ENCODE data around the gene ANKUB1.

DNA sequence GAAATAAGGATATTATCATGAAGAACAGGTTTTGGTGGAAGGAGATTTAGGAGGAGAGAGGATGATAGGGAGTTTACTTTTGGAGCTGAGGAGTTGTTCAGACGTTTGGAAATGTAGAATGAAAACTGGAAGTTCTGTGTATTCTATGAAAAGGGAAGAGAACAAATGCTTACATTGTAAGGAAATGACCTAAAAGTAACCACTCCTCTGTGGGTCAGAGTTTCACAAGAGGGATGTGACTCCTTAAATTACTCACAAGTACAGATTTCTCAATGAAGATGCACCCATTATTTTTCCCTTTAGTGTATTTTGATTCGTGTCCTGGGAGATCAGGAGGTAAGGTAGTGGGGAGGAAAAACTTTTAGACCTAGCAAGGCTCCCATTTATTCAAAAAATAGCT is 24.6 kb upstream of the ANKUB1 start:
- TF ChIP-seq EZH2phosphoT487 (conservative IDR thresholded peaks at IDR 0.05; ENCODE audit: low read length) = no peak
- TF ChIP-seq, protein P1, sequence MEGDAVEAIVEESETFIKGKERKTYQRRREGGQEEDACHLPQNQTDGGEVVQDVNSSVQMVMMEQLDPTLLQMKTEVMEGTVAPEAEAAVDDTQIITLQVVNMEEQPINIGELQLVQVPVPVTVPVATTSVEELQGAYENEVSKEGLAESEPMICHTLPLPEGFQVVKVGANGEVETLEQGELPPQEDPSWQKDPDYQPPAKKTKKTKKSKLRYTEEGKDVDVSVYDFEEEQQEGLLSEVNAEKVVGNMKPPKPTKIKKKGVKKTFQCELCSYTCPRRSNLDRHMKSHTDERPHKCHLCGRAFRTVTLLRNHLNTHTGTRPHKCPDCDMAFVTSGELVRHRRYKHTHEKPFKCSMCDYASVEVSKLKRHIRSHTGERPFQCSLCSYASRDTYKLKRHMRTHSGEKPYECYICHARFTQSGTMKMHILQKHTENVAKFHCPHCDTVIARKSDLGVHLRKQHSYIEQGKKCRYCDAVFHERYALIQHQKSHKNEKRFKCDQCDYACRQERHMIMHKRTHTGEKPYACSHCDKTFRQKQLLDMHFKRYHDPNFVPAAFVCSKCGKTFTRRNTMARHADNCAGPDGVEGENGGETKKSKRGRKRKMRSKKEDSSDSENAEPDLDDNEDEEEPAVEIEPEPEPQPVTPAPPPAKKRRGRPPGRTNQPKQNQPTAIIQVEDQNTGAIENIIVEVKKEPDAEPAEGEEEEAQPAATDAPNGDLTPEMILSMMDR (IDR thresholded peaks at IDR 0.05; ENCODE audit: insufficient read depth, low read length, poor library complexity, severe bottlenecking) = no peak
